ENCODE data around the gene GPC6.

The GPC6 gene

DNA sequence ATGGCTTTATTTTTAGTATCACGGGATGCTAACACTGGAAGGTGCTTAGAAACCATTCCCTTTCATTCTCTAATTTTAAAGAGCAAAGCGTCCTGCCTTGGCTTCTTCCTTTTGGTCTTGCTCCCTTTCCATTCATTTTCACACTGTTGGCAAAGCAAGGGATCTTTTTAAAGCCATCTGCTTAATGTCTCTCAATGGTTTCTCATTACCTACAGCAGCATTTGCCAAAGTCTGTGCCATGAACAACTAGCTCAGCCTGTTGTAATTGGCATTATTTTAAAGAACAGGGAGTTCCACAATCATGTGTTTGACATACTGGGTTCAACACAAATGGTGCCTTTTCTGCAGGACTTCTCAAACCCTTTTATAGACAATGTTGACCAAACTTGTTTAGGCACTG is 444.3 kb downstream of the GPC6 start:
- ATAC-seq, result no peak
- Mint-ChIP-seq H3K36me3 (no peaks in the 10 kb centered on the region), H3K27ac (no peak overlapping the region), H3K4me3 (no peak overlapping the region), H3K9me3 (no peaks in the 10 kb centered on the region), H3K4me1 (no peaks in the 10 kb centered on the region)
- no peak for DNase-seq (ENCODE audit: low spot score in 2 of 2)

GRCh38 chr13:93672996-93673395 is 446.4 kb downstream of the GPC6 start:
- Mint-ChIP-seq H3K9me3 (no peaks in the 10 kb centered on the region), H3K4me1 (no peaks in the 10 kb centered on the region), H3K36me3 (no peaks in the 10 kb centered on the region), H3K27ac (no peak overlapping the region), H3K4me3 (no peak overlapping the region)
- DNase-seq (ENCODE audit: low spot score in 2 of 2) (no peak), ATAC-seq (no peak)

- no peak overlapping the region for H3K27ac Mint-ChIP-seq
- H3K9me3 Mint-ChIP-seq, result no peaks in the 10 kb centered on the region
- DNase-seq (ENCODE audit: low spot score in 2 of 2), result no peak
- no peaks in the 10 kb centered on the region for H3K36me3 Mint-ChIP-seq
- H3K4me3 Mint-ChIP-seq, result no peak overlapping the region
- H3K4me1 Mint-ChIP-seq, result no peaks in the 10 kb centered on the region
- ATAC-seq, result no peak
These were observed 447.3 kb downstream of the GPC6 start for GRCh38 chr13:93673885-93674284.

GRCh38 chr13:93674337-93674755 is 447.7 kb downstream of the GPC6 start:
- Mint-ChIP-seq H3K4me3 (no peak overlapping the region), H3K27ac (no peak overlapping the region), H3K36me3 (no peaks in the 10 kb centered on the region), H3K9me3 (no peaks in the 10 kb centered on the region), H3K4me1 (no peaks in the 10 kb centered on the region)
- ATAC-seq (no peak), DNase-seq (ENCODE audit: low spot score in 2 of 2) (no peak)

GRCh38 chr13:93680329-93680728 is 453.7 kb downstream of the GPC6 start:
- Mint-ChIP-seq H3K27ac (no peak overlapping the region), H3K4me1 (no peaks in the 10 kb centered on the region), H3K36me3 (no peaks in the 10 kb centered on the region), H3K4me3 (no peak overlapping the region), H3K9me3 (no peaks in the 10 kb centered on the region)
- ATAC-seq (no peak), DNase-seq (ENCODE audit: low spot score in 2 of 2) (no peak)

DNA sequence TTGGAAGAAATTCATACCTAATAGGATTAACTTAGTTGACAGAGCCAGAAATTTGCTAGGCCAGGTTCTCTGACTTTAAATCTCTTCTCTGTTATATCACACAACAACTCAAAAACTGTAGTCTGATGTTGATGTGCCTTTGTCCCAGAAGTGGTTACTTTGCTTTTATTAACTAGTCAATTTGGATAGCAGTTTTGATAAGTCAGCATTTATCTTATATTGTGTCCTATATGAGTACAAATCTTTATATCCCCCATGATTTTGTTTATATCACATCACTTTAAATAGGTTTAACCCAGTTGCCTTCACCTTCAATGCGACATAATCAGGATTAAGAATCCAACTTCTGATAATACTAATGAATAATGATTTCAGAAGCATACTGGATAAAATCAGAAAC is 459.3 kb downstream of the GPC6 start:
- H3K27ac Mint-ChIP-seq, result no peak overlapping the region
- DNase-seq (ENCODE audit: low spot score in 2 of 2), result no peak
- H3K4me3 Mint-ChIP-seq, result no peak overlapping the region
- H3K36me3 Mint-ChIP-seq, result no peaks in the 10 kb centered on the region
- no peaks in the 10 kb centered on the region for H3K4me1 Mint-ChIP-seq
- H3K9me3 Mint-ChIP-seq, result peaks cover 2% of the 10 kb centered on the region
- no peak for ATAC-seq

- H3K36me3 Mint-ChIP-seq, result no peaks in the 10 kb centered on the region
- ATAC-seq, result peak; percentile 72
- H3K4me3 Mint-ChIP-seq, result no peak overlapping the region
- H3K4me1 Mint-ChIP-seq, result no peaks in the 10 kb centered on the region
- no peak for DNase-seq (ENCODE audit: low spot score in 2 of 2)
- no peak overlapping the region for H3K27ac Mint-ChIP-seq
- H3K9me3 Mint-ChIP-seq, result peaks cover 3% of the 10 kb centered on the region
These were observed 459.8 kb downstream of the GPC6 start for GRCh38 chr13:93686399-93686798.

- no peak for ATAC-seq
- Mint-ChIP-seq H3K36me3 (no peaks in the 10 kb centered on the region), H3K4me3 (no peak overlapping the region), H3K27ac (no peak overlapping the region), H3K9me3 (peaks cover 3% of the 10 kb centered on the region), H3K4me1 (no peaks in the 10 kb centered on the region)
- DNase-seq (ENCODE audit: low spot score in 2 of 2), result no peak
These were observed 460.7 kb downstream of the GPC6 start for GRCh38 chr13:93687261-93687660.

DNA sequence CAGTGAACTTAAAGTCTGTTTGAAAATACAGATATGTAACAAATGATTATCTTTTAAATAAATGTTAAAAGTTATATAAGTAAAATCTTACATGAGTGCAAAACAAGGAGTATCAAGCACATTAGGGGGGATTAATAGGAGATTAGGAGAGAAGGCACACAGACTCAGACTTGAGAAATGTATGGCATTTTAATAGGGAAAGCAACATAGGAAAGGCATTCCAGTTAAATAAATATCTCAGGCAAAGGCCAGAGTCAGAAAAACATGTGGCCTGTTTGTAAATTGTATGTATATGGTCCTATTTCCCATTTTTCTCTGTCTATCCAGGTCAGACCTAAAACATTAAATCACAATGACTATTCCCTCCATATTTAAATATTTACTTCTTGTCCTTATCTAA is 462.7 kb downstream of the GPC6 start:
- Mint-ChIP-seq H3K36me3 (no peaks in the 10 kb centered on the region), H3K4me1 (no peaks in the 10 kb centered on the region), H3K9me3 (peaks cover 3% of the 10 kb centered on the region), H3K27ac (no peak overlapping the region), H3K4me3 (no peak overlapping the region)
- ATAC-seq, result no peak
- DNase-seq (ENCODE audit: low spot score in 2 of 2), result no peak

GRCh38 chr13:93690139-93690538 is 463.5 kb downstream of the GPC6 start:
- DNase-seq (ENCODE audit: low spot score in 2 of 2), result no peak
- Mint-ChIP-seq H3K36me3 (no peaks in the 10 kb centered on the region), H3K4me1 (no peaks in the 10 kb centered on the region), H3K27ac (no peak overlapping the region), H3K4me3 (no peak overlapping the region), H3K9me3 (peaks cover 3% of the 10 kb centered on the region)
- no peak for ATAC-seq

GRCh38 chr13:93698016-93698613 is 471.5 kb downstream of the GPC6 start:
- ATAC-seq, result no peak
- H3K36me3 Mint-ChIP-seq, result no peaks in the 10 kb centered on the region

GRCh38 chr13:93700115-93700514 is 473.5 kb downstream of the GPC6 start:
- ATAC-seq (no peak), DNase-seq (ENCODE audit: low spot score in 2 of 2) (no peak)
- H3K9me3 Mint-ChIP-seq, result no peaks in the 10 kb centered on the region
- H3K36me3 Mint-ChIP-seq, result no peaks in the 10 kb centered on the region
- H3K27ac Mint-ChIP-seq, result no peak overlapping the region
- no peak overlapping the region for H3K4me3 Mint-ChIP-seq
- no peaks in the 10 kb centered on the region for H3K4me1 Mint-ChIP-seq

More at GRCh38 chr13:93698016-93698613, 471.5 kb downstream of the GPC6 start:
- Mint-ChIP-seq H3K27ac (no peak overlapping the region), H3K4me3 (no peak overlapping the region), H3K9me3 (no peaks in the 10 kb centered on the region), H3K4me1 (no peaks in the 10 kb centered on the region)
- no peak for DNase-seq (ENCODE audit: low spot score in 2 of 2)

DNA sequence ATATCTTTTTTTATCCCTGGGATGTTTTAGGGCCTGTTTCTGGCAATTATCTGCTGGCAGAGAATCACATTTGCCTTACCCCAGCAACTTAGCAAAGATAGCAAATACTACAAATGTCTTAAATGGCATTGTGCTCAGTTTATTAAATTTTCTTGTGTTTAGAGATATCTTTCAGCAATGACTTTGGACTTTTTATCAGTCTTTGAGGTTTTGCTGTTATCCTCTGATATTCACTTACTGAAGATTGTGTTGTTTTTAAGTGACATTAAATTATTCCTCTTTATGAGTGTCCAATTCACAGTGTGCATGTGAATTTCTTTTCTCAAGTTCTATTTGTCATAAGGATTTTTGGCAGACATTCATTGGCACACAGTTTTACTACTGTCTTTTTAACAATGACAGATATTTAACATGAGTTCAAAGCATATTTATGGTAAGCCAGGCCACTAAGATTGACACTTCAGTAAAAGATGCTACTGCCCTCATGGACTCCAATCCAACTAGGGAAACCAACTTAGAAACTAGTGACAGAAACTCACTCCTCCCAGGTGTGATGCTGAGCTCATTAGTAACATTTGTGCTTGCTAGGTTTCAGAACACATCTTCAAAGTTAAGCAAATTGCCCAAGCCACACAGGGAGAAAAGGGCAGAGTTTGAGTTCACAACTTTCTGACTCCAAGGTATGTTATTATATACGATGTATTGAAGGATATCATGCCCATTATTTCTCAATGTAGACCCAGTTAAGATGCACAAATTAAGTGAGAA is 481.9 kb downstream of the GPC6 start:
- DNase-seq (ENCODE audit: low spot score in 2 of 2) (no peak), ATAC-seq (no peak)
- Mint-ChIP-seq H3K36me3 (no peaks in the 10 kb centered on the region), H3K4me1 (no peaks in the 10 kb centered on the region), H3K9me3 (peaks cover 6% of the 10 kb centered on the region), H3K4me3 (no peak overlapping the region), H3K27ac (no peak overlapping the region)

DNA sequence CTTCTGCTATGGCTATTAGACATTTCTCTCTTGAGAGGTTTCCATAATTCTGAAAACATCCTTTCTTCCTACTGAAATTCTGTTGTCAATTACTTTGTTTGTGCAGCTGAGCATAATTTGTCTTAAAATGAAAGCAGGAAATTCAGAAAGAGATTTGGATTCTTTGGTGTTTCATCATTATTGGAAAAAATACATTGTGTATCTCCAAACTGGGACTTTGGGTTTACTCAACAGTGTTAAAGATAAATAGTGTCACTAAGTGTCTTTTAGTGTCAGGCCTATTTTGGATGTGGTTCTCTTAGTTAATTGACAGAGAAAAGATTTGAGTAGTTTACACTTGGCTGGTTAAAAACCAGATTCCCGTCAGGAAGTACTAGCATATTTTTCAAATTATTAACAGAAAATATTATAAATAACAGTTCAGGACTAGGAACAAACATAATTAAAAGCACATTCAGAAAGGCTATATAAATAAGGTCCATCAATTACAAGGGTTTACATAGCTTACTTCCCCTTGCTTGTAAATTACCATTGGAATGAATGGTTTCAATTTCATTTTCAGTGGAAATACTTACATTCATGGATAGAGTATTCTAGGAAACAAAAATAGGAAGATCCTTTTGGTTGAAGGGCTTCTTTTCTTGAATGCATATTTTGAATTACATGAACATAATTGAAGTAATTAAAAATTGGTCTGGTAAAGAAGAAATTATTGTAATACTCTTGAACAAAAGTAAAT is 483.1 kb downstream of the GPC6 start:
- H3K27ac Mint-ChIP-seq, result no peak overlapping the region
- H3K4me3 Mint-ChIP-seq, result no peak overlapping the region
- no peaks in the 10 kb centered on the region for H3K4me1 Mint-ChIP-seq
- peaks cover 14% of the 10 kb centered on the region for H3K9me3 Mint-ChIP-seq
- H3K36me3 Mint-ChIP-seq, result no peaks in the 10 kb centered on the region
- no peak for DNase-seq (ENCODE audit: low spot score in 2 of 2)
- ATAC-seq, result no peak

- H3K27ac Mint-ChIP-seq, result no peak overlapping the region
- no peaks in the 10 kb centered on the region for H3K36me3 Mint-ChIP-seq
- H3K4me1 Mint-ChIP-seq, result no peaks in the 10 kb centered on the region
- no peak overlapping the region for H3K4me3 Mint-ChIP-seq
- no peak for ATAC-seq
- peaks cover 14% of the 10 kb centered on the region for H3K9me3 Mint-ChIP-seq
- DNase-seq (ENCODE audit: low spot score in 2 of 2), result no peak
These were observed 487.6 kb downstream of the GPC6 start for GRCh38 chr13:93714171-93714570.

DNA sequence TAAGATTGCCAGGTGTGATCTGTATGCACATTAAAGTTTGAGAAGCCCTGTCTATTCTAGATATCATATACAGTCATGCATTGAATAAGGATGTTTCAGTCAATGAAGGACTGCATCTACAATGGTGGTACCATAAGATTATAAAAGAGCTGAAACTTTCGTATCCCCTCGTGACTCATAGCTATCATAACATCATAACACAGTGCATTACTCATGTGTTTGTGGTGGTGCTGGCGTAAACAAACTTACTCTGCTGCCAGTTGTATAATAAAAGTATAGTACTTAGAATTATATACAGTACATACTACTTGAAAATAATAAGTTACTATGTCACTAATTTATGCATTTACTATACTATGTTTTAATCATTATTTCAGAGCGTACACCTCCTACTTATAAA is 489.3 kb downstream of the GPC6 start:
- Mint-ChIP-seq H3K4me3 (no peak overlapping the region), H3K4me1 (no peaks in the 10 kb centered on the region)

More for the DNA sequence above, 489.3 kb downstream of the GPC6 start:
- H3K27ac Mint-ChIP-seq, result no peak overlapping the region
- DNase-seq (ENCODE audit: low spot score in 2 of 2) (no peak), ATAC-seq (peak; percentile 85)
- no peaks in the 10 kb centered on the region for H3K36me3 Mint-ChIP-seq
- H3K9me3 Mint-ChIP-seq, result peaks cover 17% of the 10 kb centered on the region
